HEK293 (cell line): ENCODE results near the gene MGA.

Source experiments
- CTCF ChIA-PET: fragments of 350-600 bp; formaldehyde crosslinking; extraction: SDS; loops from one replicate; lab custom pipeline; 2021; ENCODE audit warnings: antibody characterized with exemption; lab: Yijun Ruan, JAX
- POLR2A ChIA-PET: fragments of 300-600 bp; formaldehyde crosslinking; extraction: SDS; loops from one replicate; lab custom pipeline; 2020; ENCODE audit warnings: antibody characterized with exemption, inconsistent platforms; lab: Yijun Ruan, JAX
- H3K27ac ChIP-seq: fragments of 200-500 bp; sonication (Bioruptor generic); 2 replicates; pipeline ENCODE4 v1.5.1; 2014; ENCODE audit warnings: low read depth, low read length, control low read depth, inconsistent platforms; ENCODE audit errors: extremely low read depth
- H3K36me3 ChIP-seq, 2 experiments: fragments of 200-500 bp in 1 of 2; sonication (Bioruptor generic) in 1 of 2; 1 replicate in 1 of 2; 2 replicates in 1 of 2; pipeline ENCODE4 v1.5.1; 2014 to 2017; ENCODE audit warnings: inconsistent platforms in 2 of 2, low read length in 2 of 2; ENCODE audit not compliant: control insufficient read depth in 2 of 2, insufficient read depth in 1 of 2
- H3K4me1 ChIP-seq: fragments of 200-500 bp; sonication (Bioruptor generic); 2 replicates; pipeline ENCODE4 v1.5.1; 2014; ENCODE audit warnings: mild to moderate bottlenecking, low read length, inconsistent platforms; ENCODE audit not compliant: control insufficient read depth, insufficient read depth
- H3K4me3 ChIP-seq: 2 replicates; pipeline ENCODE4 v1.5.1; 2011; ENCODE audit warnings: low read depth, mild to moderate bottlenecking, control low read depth, low read length, moderate library complexity
- H3K9me3 ChIP-seq: fragments of 200-500 bp; sonication (Bioruptor generic); 2 replicates; pipeline ENCODE4 v1.5.1; 2014; ENCODE audit warnings: low read depth, low read length, inconsistent platforms; ENCODE audit not compliant: control insufficient read depth, insufficient read depth
- ATF2 ChIP-seq: fragments of 450-650 bp; formaldehyde crosslinking; IDR thresholded peaks from 2 replicates; pipeline ENCODE4 v1.5.1; 2016; ENCODE audit warnings: missing biosample characterization, missing genetic modification characterization, low read depth
- CTCF ChIP-seq: fragments of 450-650 bp; formaldehyde crosslinking; IDR thresholded peaks from 2 replicates; pipeline ENCODE4 v1.5.1; 2016; ENCODE audit warnings: missing biosample characterization, missing genetic modification characterization
- FEZF1 ChIP-seq: fragments of 450-650 bp; formaldehyde crosslinking; IDR thresholded peaks from 2 replicates; pipeline ENCODE4 v1.5.1; 2016; ENCODE audit warnings: missing biosample characterization, missing genetic modification characterization
- INSM2 ChIP-seq: fragments of 450-650 bp; formaldehyde crosslinking; IDR thresholded peaks from 2 replicates; pipeline ENCODE4 v1.5.1; 2016; ENCODE audit warnings: missing biosample characterization, missing genetic modification characterization
- KLF16 ChIP-seq: fragments of 450-650 bp; formaldehyde crosslinking; IDR thresholded peaks from 2 replicates; pipeline ENCODE4 v1.5.1; 2017; ENCODE audit warnings: missing biosample characterization, missing genetic modification characterization
- PRDM6 ChIP-seq: fragments of 450-650 bp; formaldehyde crosslinking; IDR thresholded peaks from 2 replicates; pipeline ENCODE4 v1.5.1; 2017; ENCODE audit warnings: missing biosample characterization, missing genetic modification characterization
- ZBTB17 ChIP-seq: fragments of 450-650 bp; formaldehyde crosslinking; IDR thresholded peaks from 2 replicates; pipeline ENCODE4 v1.5.1; 2016; ENCODE audit warnings: missing biosample characterization, missing genetic modification characterization
- ZBTB21 ChIP-seq: fragments of 450-650 bp; formaldehyde crosslinking; IDR thresholded peaks from 2 replicates; pipeline ENCODE4 v1.5.1; 2017; ENCODE audit warnings: missing biosample characterization, missing genetic modification characterization
- ZBTB48 ChIP-seq: fragments of 450-650 bp; formaldehyde crosslinking; IDR thresholded peaks from 2 replicates; pipeline ENCODE4 v1.5.1; 2016; ENCODE audit warnings: missing biosample characterization, missing genetic modification characterization
- ZBTB7A ChIP-seq: fragments of 450-650 bp; formaldehyde crosslinking; IDR thresholded peaks from 2 replicates; pipeline ENCODE4 v1.5.1; 2016; ENCODE audit warnings: low read depth, missing biosample characterization, missing genetic modification characterization
- ZNF114 ChIP-seq: fragments of 450-650 bp; formaldehyde crosslinking; IDR thresholded peaks from 2 replicates; pipeline ENCODE4 v1.5.0; 2017; ENCODE audit warnings: missing biosample characterization, missing genetic modification characterization
- ZNF140 ChIP-seq: fragments of 450-650 bp; formaldehyde crosslinking; IDR thresholded peaks from 2 replicates; pipeline ENCODE4 v1.5.1; 2016; ENCODE audit warnings: missing biosample characterization, missing genetic modification characterization
- ZNF155 ChIP-seq: fragments of 450-650 bp; formaldehyde crosslinking; IDR thresholded peaks from 2 replicates; pipeline ENCODE4 v1.5.1; 2016; ENCODE audit warnings: missing biosample characterization, missing genetic modification characterization
- ZNF175 ChIP-seq: fragments of 450-650 bp; formaldehyde crosslinking; IDR thresholded peaks from 2 replicates; pipeline ENCODE4 v1.5.1; 2016; ENCODE audit warnings: missing biosample characterization, missing genetic modification characterization
- ZNF214 ChIP-seq: fragments of 450-650 bp; formaldehyde crosslinking; IDR thresholded peaks from 2 replicates; pipeline ENCODE4 v1.5.1; 2017; ENCODE audit warnings: missing biosample characterization, mild to moderate bottlenecking, missing genetic modification characterization, borderline replicate concordance
- ZNF221 ChIP-seq: fragments of 450-650 bp; formaldehyde crosslinking; IDR thresholded peaks from 2 replicates; pipeline ENCODE4 v1.5.1; 2017; ENCODE audit warnings: missing biosample characterization, missing genetic modification characterization, borderline replicate concordance
- ZNF23 ChIP-seq: fragments of 450-650 bp; formaldehyde crosslinking; IDR thresholded peaks from 2 replicates; pipeline ENCODE4 v1.5.1; 2016; ENCODE audit warnings: missing biosample characterization, missing genetic modification characterization, borderline replicate concordance
- ZNF239 ChIP-seq: fragments of 450-650 bp; formaldehyde crosslinking; IDR thresholded peaks from 2 replicates; pipeline ENCODE4 v1.5.1; 2016; ENCODE audit warnings: missing biosample characterization, missing genetic modification characterization
- ZNF366 ChIP-seq: fragments of 450-650 bp; formaldehyde crosslinking; conservative IDR thresholded peaks from 2 replicates; pipeline ENCODE4 v1.5.1; 2016; ENCODE audit warnings: missing biosample characterization, missing genetic modification characterization
- ZNF558 ChIP-seq: fragments of 450-650 bp; formaldehyde crosslinking; IDR thresholded peaks from 2 replicates; pipeline ENCODE4 v1.5.1; 2016; ENCODE audit warnings: missing biosample characterization, missing genetic modification characterization
- ZNF560 ChIP-seq: fragments of 450-650 bp; formaldehyde crosslinking; IDR thresholded peaks from 2 replicates; pipeline ENCODE4 v1.5.1; 2017; ENCODE audit warnings: missing biosample characterization, missing genetic modification characterization, borderline replicate concordance
- ZNF561 ChIP-seq: fragments of 450-650 bp; IDR thresholded peaks from 2 replicates; pipeline ENCODE4 v1.5.1; 2018; ENCODE audit warnings: missing biosample characterization, missing genetic modification characterization, borderline replicate concordance
- ZNF596 ChIP-seq: fragments of 450-650 bp; IDR thresholded peaks from 2 replicates; pipeline ENCODE4 v1.5.0; 2018; ENCODE audit warnings: missing biosample characterization, mild to moderate bottlenecking, missing genetic modification characterization, moderate library complexity
- ZNF776 ChIP-seq: fragments of 450-650 bp; formaldehyde crosslinking; IDR thresholded peaks from 2 replicates; pipeline ENCODE4 v1.5.0; 2017; ENCODE audit warnings: missing biosample characterization, missing genetic modification characterization, borderline replicate concordance
- ZXDB ChIP-seq: fragments of 450-650 bp; formaldehyde crosslinking; IDR thresholded peaks from 2 replicates; pipeline ENCODE4 v1.5.1; 2016; ENCODE audit warnings: missing biosample characterization, missing genetic modification characterization

Gene MGA

GRCh38 chr15:41792000-41792637, 131.9 kb downstream of the MGA start:
- H3K4me3 ChIP-seq: no peak overlapping the region
- H3K27ac ChIP-seq: no peak overlapping the region
- H3K9me3 ChIP-seq: no peaks in the 10 kb centered on the region
- no peaks in the 10 kb centered on the region for H3K36me3 ChIP-seq
- TF ChIP-seq ZNF23 (no peak), ZNF155 (tag by site-specific recombination) (no peak), ZBTB17 (no peak), ZNF560 (tag by site-specific recombination) (no peak), ZNF114 (tag by site-specific recombination) (no peak), ZNF596 (no peak), ZNF221 (tag by site-specific recombination) (no peak), ZXDB (tag by site-specific recombination) (no peak), ZNF239 (tag by site-specific recombination) (no peak), PRDM6 (tag by site-specific recombination) (no peak)
- no peaks in the 10 kb centered on the region for H3K4me1 ChIP-seq
- ChIA-PET POLR2A (no interaction called here), CTCF (interaction anchor here (0.7 kb wide), 1 partner anchor 22 kb away, joined by 3 read pairs; no protein-coding TSS in a partner anchor)

- no peak for TF ChIP-seq ATF2 (tag by site-specific recombination)
- TF ChIP-seq ZNF140 (tag by site-specific recombination): no peak
- no peak for TF ChIP-seq ZBTB21 (tag by site-specific recombination)
- TF ChIP-seq ZNF558 (tag by site-specific recombination): no peak
- no peak for TF ChIP-seq ZNF175 (tag by site-specific recombination)
- TF ChIP-seq KLF16 (tag by site-specific recombination): no peak
- TF ChIP-seq ZBTB17: no peak
- TF ChIP-seq ZBTB48 (tag by site-specific recombination): no peak
- TF ChIP-seq FEZF1: no peak
- no peaks in the 10 kb centered on the region for H3K36me3 ChIP-seq
- H3K27ac ChIP-seq: no peak overlapping the region
- CTCF ChIA-PET: interaction anchor here (0.9 to 1.0 kb wide), 2 partner anchors 15 to 21 kb away, joined by 3 to 4 read pairs; no protein-coding TSS in a partner anchor
- POLR2A ChIA-PET: no interaction called here
- H3K4me3 ChIP-seq: no peak overlapping the region
- no peaks in the 10 kb centered on the region for H3K4me1 ChIP-seq
- no peaks in the 10 kb centered on the region for H3K9me3 ChIP-seq
These were observed 133.9 kb downstream of the MGA start for GRCh38 chr15:41794081-41794480.

- Histone ChIP-seq H3K9me3 (no peaks in the 10 kb centered on the region), H3K4me3 (no peak overlapping the region), H3K27ac (no peak overlapping the region), H3K36me3 (peaks cover 0 to 6% of the 10 kb centered on the region in 2 experiments; a peak in 1 of 3 replicates), H3K4me1 (no peaks in the 10 kb centered on the region)
- ChIA-PET POLR2A (no interaction called here), CTCF (interaction anchor here (0.5 to 1.5 kb wide), 3 partner anchors 8 to 24 kb away, joined by 3 to 5 read pairs (median 3); no protein-coding TSS in a partner anchor)
- TF ChIP-seq INSM2 (tag by site-specific recombination) (no peak), ZNF776 (no peak), ZBTB7A (tag by site-specific recombination) (no peak), ZNF561 (tag by site-specific recombination) (no peak), ZNF214 (tag by site-specific recombination) (no peak), CTCF (tag by site-specific recombination) (no peak), ZNF366 (tag by site-specific recombination) (no peak)
These were observed 136.0 kb downstream of the MGA start for GRCh38 chr15:41795996-41796856.
